H9 (cell line): Measurements from ENCODE around the gene LRRC61. TPM values are rescaled to one million over a fixed set of nuclear protein-coding genes. Genes with fewer than 3 reads are reported as not detected.
A peak's percentile ranks its signal among the peaks of the same experiment; 100 is the strongest.

Experiments
- DNase-seq: peaks from one replicate; pipeline ENCODE4 v3.0.0-alpha.2; 2017
- H2AFZ ChIP-seq: one replicate; pipeline ENCODE4 v1.6.1; 2013; ENCODE audit warnings: mild to moderate bottlenecking, low read length, control low read depth, moderate library complexity
- H2AK5ac ChIP-seq: 2 replicates; pipeline ENCODE4 v1.6.1; 2013; ENCODE audit warnings: low read length, control low read depth, mixed read lengths; ENCODE audit not compliant: insufficient read length
- H2BK120ac ChIP-seq: one replicate; pipeline ENCODE4 v1.6.1; 2013; ENCODE audit warnings: low read depth, mild to moderate bottlenecking, low read length, control low read depth, inconsistent platforms; ENCODE audit not compliant: poor library complexity, severe bottlenecking
- H2BK12ac ChIP-seq: 2 replicates; pipeline ENCODE4 v1.6.1; 2013; ENCODE audit warnings: low read length, control low read depth, mixed read lengths, low read depth; ENCODE audit not compliant: insufficient read length
- H2BK15ac ChIP-seq: 2 replicates; pipeline ENCODE4 v1.6.1; 2013; ENCODE audit warnings: low read depth, low read length, control low read depth
- H2BK20ac ChIP-seq: one replicate; pipeline ENCODE4 v1.6.1; 2013; ENCODE audit warnings: low read depth, mild to moderate bottlenecking, low read length, control low read depth, inconsistent platforms; ENCODE audit not compliant: poor library complexity, severe bottlenecking
- H2BK5ac ChIP-seq: 2 replicates; pipeline ENCODE4 v1.6.1; 2013; ENCODE audit warnings: low read length, control low read depth, mixed read lengths; ENCODE audit not compliant: insufficient read length
- H3K14ac ChIP-seq: 2 replicates; pipeline ENCODE4 v1.6.1; 2013; ENCODE audit warnings: low read length, control low read depth; ENCODE audit not compliant: insufficient read depth
- H3K18ac ChIP-seq: 2 replicates; pipeline ENCODE4 v1.6.1; 2013; ENCODE audit warnings: low read depth, mild to moderate bottlenecking, mixed read lengths, low read length, control low read depth; ENCODE audit not compliant: insufficient read length
- H3K23ac ChIP-seq: 2 replicates; pipeline ENCODE4 v1.6.1; 2013; ENCODE audit warnings: low read length, control low read depth, mixed read lengths, low read depth; ENCODE audit not compliant: insufficient read length
- H3K23me2 ChIP-seq: 2 replicates; pipeline ENCODE4 v1.6.1; 2013; ENCODE audit warnings: low read depth, mild to moderate bottlenecking, mixed read lengths, low read length, control low read depth; ENCODE audit not compliant: insufficient read length, poor library complexity, severe bottlenecking
- H3K27ac ChIP-seq: 2 replicates; pipeline ENCODE4 v1.5.1; 2013; ENCODE audit warnings: low read length, control low read depth, mixed read lengths, low read depth; ENCODE audit not compliant: insufficient read length
- H3K27me3 ChIP-seq: 2 replicates; pipeline ENCODE4 v1.6.1; 2013; ENCODE audit warnings: low read length, control low read depth, inconsistent platforms; ENCODE audit not compliant: insufficient read depth
- H3K4ac ChIP-seq: 2 replicates; pipeline ENCODE4 v1.6.1; 2013; ENCODE audit warnings: low read depth, mild to moderate bottlenecking, control low read depth, inconsistent platforms, low read length, moderate library complexity
- H3K4me1 ChIP-seq: 2 replicates; pipeline ENCODE4 v1.6.1; 2013; ENCODE audit warnings: low read length, control low read depth, inconsistent platforms; ENCODE audit not compliant: insufficient read depth
- H3K4me2 ChIP-seq: 2 replicates; pipeline ENCODE4 v1.6.1; 2013; ENCODE audit warnings: low read length, control low read depth, mixed read lengths; ENCODE audit not compliant: insufficient read length, insufficient read depth
- H3K56ac ChIP-seq: 2 replicates; pipeline ENCODE4 v1.6.1; 2013; ENCODE audit warnings: low read depth, mild to moderate bottlenecking, mixed read lengths, low read length, control low read depth; ENCODE audit not compliant: insufficient read length
- H3K79me1 ChIP-seq: 2 replicates; pipeline ENCODE4 v1.6.1; 2013; ENCODE audit warnings: low read depth, mild to moderate bottlenecking, moderate library complexity, low read length, control low read depth, inconsistent platforms; ENCODE audit not compliant: insufficient read depth, poor library complexity, severe bottlenecking
- H3K79me2 ChIP-seq: 2 replicates; pipeline ENCODE4 v1.6.1; 2013; ENCODE audit warnings: low read length, control low read depth, inconsistent platforms; ENCODE audit not compliant: insufficient read depth
- H3K9ac ChIP-seq: 2 replicates; pipeline ENCODE4 v1.6.1; 2013; ENCODE audit warnings: low read length, control low read depth, mixed read lengths; ENCODE audit not compliant: insufficient read length; ENCODE audit errors: extremely low read depth
- H3K9me3 ChIP-seq: one replicate; pipeline ENCODE4 v1.6.1; 2013; ENCODE audit warnings: low read depth, low read length, inconsistent platforms; ENCODE audit not compliant: control insufficient read depth
- H3T11ph ChIP-seq: one replicate; pipeline ENCODE4 v1.6.1; 2013; ENCODE audit warnings: mild to moderate bottlenecking, low read length, control low read depth, inconsistent platforms
- H4K20me1 ChIP-seq: one replicate; pipeline ENCODE4 v1.6.1; 2013; ENCODE audit not compliant: control insufficient read depth, insufficient read length, insufficient read depth
- H4K5ac ChIP-seq: 2 replicates; pipeline ENCODE4 v1.6.1; 2013; ENCODE audit warnings: low read depth, mild to moderate bottlenecking, mixed read lengths, low read length, control low read depth; ENCODE audit not compliant: insufficient read length
- H4K8ac ChIP-seq: replicated peaks from 2 replicates; pipeline ENCODE4 v1.6.1; 2013; ENCODE audit warnings: low read length, control low read depth, mixed read lengths, low read depth; ENCODE audit not compliant: insufficient read length
- H4K91ac ChIP-seq: 2 replicates; pipeline ENCODE4 v1.6.1; 2013; ENCODE audit warnings: low read depth, mild to moderate bottlenecking, moderate library complexity, mixed read lengths, low read length, control low read depth; ENCODE audit not compliant: insufficient read length
- H3K27ac Mint-ChIP-seq, 3 experiments: 2 replicates in 2 of 3; 3 replicates in 1 of 3; pipeline ENCODE4 v1.8.0; 2020 to 2021; ENCODE audit warnings: mixed read lengths in 3 of 3, mild to moderate bottlenecking in 1 of 3, moderate library complexity in 1 of 3
- H3K27me3 Mint-ChIP-seq: 2 replicates; pipeline ENCODE4 v1.8.0; 2021; ENCODE audit warnings: low read depth, mild to moderate bottlenecking, moderate library complexity, mixed read lengths
- H3K36me3 Mint-ChIP-seq, 3 experiments: 2 replicates in 2 of 3; 3 replicates in 1 of 3; pipeline ENCODE4 v1.8.0; 2020 to 2021; ENCODE audit warnings: low read depth in 3 of 3, mixed read lengths in 3 of 3; ENCODE audit not compliant: insufficient read depth in 1 of 3
- H3K4me1 Mint-ChIP-seq, 2 experiments: 2 replicates each; pipeline ENCODE4 v1.8.0; 2020; ENCODE audit warnings: mixed read lengths in 2 of 2
- H3K4me3 Mint-ChIP-seq, 2 experiments: 2 replicates in 1 of 2; 3 replicates in 1 of 2; pipeline ENCODE4 v1.8.0; 2020 to 2021; ENCODE audit warnings: mild to moderate bottlenecking in 2 of 2, mixed read lengths in 2 of 2, moderate library complexity in 1 of 2
- H3K9me3 Mint-ChIP-seq, 2 experiments: 2 replicates in 1 of 2; 3 replicates in 1 of 2; pipeline ENCODE4 v1.8.0; 2020; ENCODE audit warnings: mild to moderate bottlenecking in 2 of 2, mixed read lengths in 2 of 2, moderate library complexity in 1 of 2
- WGBS: extraction: QIAGEN DNeasy Blood & Tissue Kit; methylation state at CpG from one replicate; pipeline ENCODE4 v1.1.7; 2013; ENCODE audit warnings: missing lambda C conversion rate, low lambda C conversion rate, mixed read lengths; ENCODE audit not compliant: insufficient read length; ENCODE audit errors: extremely low coverage; 5-methylcytosine and 5-hydroxymethylcytosine counted together
- total RNA-seq: library from RNA; stranded (reverse); gene quantifications from 2 replicates; pipeline ENCODE4 v1.2.1, GENCODE V29; 2021
- TF ChIP-seq, protein P1 (sequence below): fragments of 200-600 bp; sonication (generic); conservative IDR thresholded peaks from 3 replicates; pipeline ENCODE4 v1.8.0; 2021; ENCODE audit warnings: antibody characterized with exemption, mild to moderate bottlenecking

The LRRC61 gene
- total RNA-seq, 1 experiment from 2014 or later = 24.4 TPM

GRCh38 chr7:150341263-150342120, 18.3 kb downstream of the LRRC61 start, which contains the start of gene RARRES2:
TSS of gene RARRES2 (minus strand) at chr7:150341629. CDS start at chr7:150340609, 1,020 bp downstream.
- TF ChIP-seq, protein P1, sequence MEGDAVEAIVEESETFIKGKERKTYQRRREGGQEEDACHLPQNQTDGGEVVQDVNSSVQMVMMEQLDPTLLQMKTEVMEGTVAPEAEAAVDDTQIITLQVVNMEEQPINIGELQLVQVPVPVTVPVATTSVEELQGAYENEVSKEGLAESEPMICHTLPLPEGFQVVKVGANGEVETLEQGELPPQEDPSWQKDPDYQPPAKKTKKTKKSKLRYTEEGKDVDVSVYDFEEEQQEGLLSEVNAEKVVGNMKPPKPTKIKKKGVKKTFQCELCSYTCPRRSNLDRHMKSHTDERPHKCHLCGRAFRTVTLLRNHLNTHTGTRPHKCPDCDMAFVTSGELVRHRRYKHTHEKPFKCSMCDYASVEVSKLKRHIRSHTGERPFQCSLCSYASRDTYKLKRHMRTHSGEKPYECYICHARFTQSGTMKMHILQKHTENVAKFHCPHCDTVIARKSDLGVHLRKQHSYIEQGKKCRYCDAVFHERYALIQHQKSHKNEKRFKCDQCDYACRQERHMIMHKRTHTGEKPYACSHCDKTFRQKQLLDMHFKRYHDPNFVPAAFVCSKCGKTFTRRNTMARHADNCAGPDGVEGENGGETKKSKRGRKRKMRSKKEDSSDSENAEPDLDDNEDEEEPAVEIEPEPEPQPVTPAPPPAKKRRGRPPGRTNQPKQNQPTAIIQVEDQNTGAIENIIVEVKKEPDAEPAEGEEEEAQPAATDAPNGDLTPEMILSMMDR = no peak
- no peak within 1 kb of the TSS for H2BK5ac ChIP-seq
- H3K36me3 Mint-ChIP-seq = peaks cover 17 to 35% (median 26%) of the 10 kb centered on the region in 3 experiments
- no peak within 1 kb of the TSS for H3K27ac ChIP-seq
- peaks cover 76% of the 10 kb centered on the region for H3K27me3 Mint-ChIP-seq
- H2BK20ac ChIP-seq = no peak within 1 kb of the TSS
- H3K4me1 ChIP-seq = no peaks in the 10 kb centered on the region; the same call in 1 of the 2 replicates
- no peak within 1 kb of the TSS for H3K18ac ChIP-seq
- no peak within 1 kb of the TSS for H3T11ph ChIP-seq
- no peak within 1 kb of the TSS for H4K8ac ChIP-seq
- H3K79me2 ChIP-seq = no peaks in the 10 kb centered on the region
- peaks cover 16% of the 10 kb centered on the region for H3K27me3 ChIP-seq
- H3K56ac ChIP-seq = no peak within 1 kb of the TSS
- H3K9me3 Mint-ChIP-seq = peaks cover 13 to 18% of the 10 kb centered on the region in 2 experiments
- H3K4me3 Mint-ChIP-seq = peak within 1 kb of the TSS; percentile 74 to 96
- WGBS = no CpG with 5 or more reads among the region's 49 CpGs
- H4K91ac ChIP-seq = no peak within 1 kb of the TSS
- no peak within 1 kb of the TSS for H2AK5ac ChIP-seq
- no peak within 1 kb of the TSS for H4K5ac ChIP-seq
- DNase-seq = peak; percentile 75
- peak within 1 kb of the TSS; percentile 52 for H3K14ac ChIP-seq
- H3K79me1 ChIP-seq = no peaks in the 10 kb centered on the region
- H3K27ac Mint-ChIP-seq = peak within 1 kb of the TSS in 1 of 3 experiments; percentile 95; a peak in 3 of 7 replicates
- H3K23ac ChIP-seq = no peak within 1 kb of the TSS
- no peak within 1 kb of the TSS for H3K4ac ChIP-seq
- no peaks in the 10 kb centered on the region for H4K20me1 ChIP-seq
- no peak within 1 kb of the TSS for H2BK15ac ChIP-seq
- H3K9ac ChIP-seq = peak within 1 kb of the TSS; percentile 43
- no peak within 1 kb of the TSS for H2BK12ac ChIP-seq
- H2BK120ac ChIP-seq = no peak within 1 kb of the TSS
- peaks cover 43 to 54% of the 10 kb centered on the region in 2 experiments for H3K4me1 Mint-ChIP-seq
- peak within 1 kb of the TSS; percentile 76 for H3K4me2 ChIP-seq
- H3K23me2 ChIP-seq = peaks cover 16% of the 10 kb centered on the region
- no peak within 1 kb of the TSS for H2AFZ ChIP-seq
- peaks cover 7% of the 10 kb centered on the region for H3K9me3 ChIP-seq
